Neural crest cell (in vitro differentiated cells): ENCODE results near the gene ABCB4. TPM values are rescaled to one million over a fixed set of nuclear protein-coding genes. Genes with fewer than 3 reads are reported as not detected.
"Not testable (repeated sequence)": the region's sequence is repeated elsewhere in the genome, so short reads cannot be mapped to it uniquely, and the experiment has no call there.

Experiments
- DNase-seq: peaks from one replicate; pipeline ENCODE4 v3.0.0; 2021; ENCODE audit warnings: low read depth, mixed read lengths, low spot score
- H3K27ac Mint-ChIP-seq: one replicate; pipeline ENCODE4 v1.8.0; 2021; ENCODE audit warnings: mild to moderate bottlenecking, mixed read lengths; ENCODE audit not compliant: unreplicated experiment
- H3K27me3 Mint-ChIP-seq: 2 replicates; pipeline ENCODE4 v1.8.0; 2021; ENCODE audit warnings: low read depth, mild to moderate bottlenecking, mixed read lengths
- H3K36me3 Mint-ChIP-seq: 2 replicates; pipeline ENCODE4 v1.8.0; 2021; ENCODE audit warnings: low read depth, mild to moderate bottlenecking, mixed read lengths
- H3K4me1 Mint-ChIP-seq: 2 replicates; pipeline ENCODE4 v1.8.0; 2021; ENCODE audit warnings: mixed read lengths
- H3K4me3 Mint-ChIP-seq: one replicate; pipeline ENCODE4 v1.8.0; 2021; ENCODE audit warnings: mild to moderate bottlenecking, mixed read lengths
- H3K9me3 Mint-ChIP-seq: 2 replicates; pipeline ENCODE4 v1.8.0; 2021; ENCODE audit warnings: mixed read lengths
- CTCF ChIP-seq: fragments of 200-600 bp; sonication (generic); conservative IDR thresholded peaks from 2 replicates; pipeline ENCODE4 v1.5.0; 2021; ENCODE audit warnings: antibody characterized with exemption, mild to moderate bottlenecking
- total RNA-seq: library from RNA; stranded (reverse); gene quantifications from 2 replicates; pipeline ENCODE4 v1.2.1, GENCODE V29; 2021

Gene ABCB4
- total RNA-seq, 1 donor from 2014 or later, result 5.8 TPM

DNA sequence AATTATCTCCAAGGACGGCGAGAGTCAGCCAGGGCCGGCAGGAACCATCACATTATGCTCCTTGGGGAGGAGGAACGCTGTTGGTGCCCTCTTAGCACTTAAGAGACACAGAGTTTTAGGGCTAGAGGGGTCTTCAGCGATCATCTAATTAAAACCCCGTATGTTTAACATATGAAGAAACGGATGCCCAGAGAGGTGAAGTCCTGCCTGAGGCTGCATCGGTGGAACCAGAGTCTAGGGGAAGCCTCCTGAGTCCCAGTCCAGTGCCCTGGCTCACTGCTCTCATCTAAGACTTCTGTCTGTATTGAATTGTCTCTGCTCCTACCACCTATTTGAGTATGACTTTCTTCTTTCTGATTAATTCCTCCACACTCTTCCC is 688 bp upstream of the ABCB4 start:
- Mint-ChIP-seq H3K36me3 (no peaks in the 10 kb centered on the region), H3K4me3 (peak overlapping the region; percentile 79), H3K4me1 (peaks cover 33% of the 10 kb centered on the region), H3K27me3 (peaks cover 15% of the 10 kb centered on the region), H3K27ac (no peak overlapping the region), H3K9me3 (no peaks in the 10 kb centered on the region)
- DNase-seq, result no peak
- TF ChIP-seq CTCF, result no peak

- peak overlapping the region; percentile 98 for H3K27ac Mint-ChIP-seq
- peak; percentile 39 for DNase-seq
- no peaks in the 10 kb centered on the region for H3K36me3 Mint-ChIP-seq
- H3K9me3 Mint-ChIP-seq, result no peaks in the 10 kb centered on the region
- peak overlapping the region; percentile 89 for H3K4me3 Mint-ChIP-seq
- H3K4me1 Mint-ChIP-seq, result peaks cover 33% of the 10 kb centered on the region
- no peak for TF ChIP-seq CTCF
- H3K27me3 Mint-ChIP-seq, result peaks cover 15% of the 10 kb centered on the region
Observed at GRCh38 chr7:87474533-87475358, 734 bp downstream of the ABCB4 start.

DNA sequence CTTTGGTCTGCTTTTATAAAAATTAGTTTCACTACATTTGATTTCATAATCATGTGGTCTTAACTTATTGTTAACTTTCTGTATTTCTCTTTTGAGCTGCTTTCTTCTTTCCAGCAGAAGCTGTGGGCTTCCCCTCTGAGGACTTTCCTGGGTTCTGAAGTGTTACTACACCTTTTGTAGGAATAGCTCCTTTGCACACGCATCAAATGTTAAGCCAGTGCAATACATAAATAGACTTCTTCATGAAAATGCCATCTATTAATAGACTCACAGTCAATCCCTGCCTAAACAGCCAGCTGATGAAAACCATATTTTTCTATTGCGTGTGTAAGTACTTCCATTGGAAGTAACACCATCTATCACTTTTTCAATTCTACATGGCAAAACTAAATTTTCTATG is 1.5 kb downstream of the ABCB4 start:
- peak overlapping the region; percentile 98 for H3K27ac Mint-ChIP-seq
- H3K9me3 Mint-ChIP-seq, result no peaks in the 10 kb centered on the region
- no peak for TF ChIP-seq CTCF
- no peak for DNase-seq
- H3K27me3 Mint-ChIP-seq, result peaks cover 15% of the 10 kb centered on the region
- peak overlapping the region; percentile 89 for H3K4me3 Mint-ChIP-seq
- peaks cover 4% of the 10 kb centered on the region for H3K36me3 Mint-ChIP-seq
- H3K4me1 Mint-ChIP-seq, result peaks cover 33% of the 10 kb centered on the region

DNA sequence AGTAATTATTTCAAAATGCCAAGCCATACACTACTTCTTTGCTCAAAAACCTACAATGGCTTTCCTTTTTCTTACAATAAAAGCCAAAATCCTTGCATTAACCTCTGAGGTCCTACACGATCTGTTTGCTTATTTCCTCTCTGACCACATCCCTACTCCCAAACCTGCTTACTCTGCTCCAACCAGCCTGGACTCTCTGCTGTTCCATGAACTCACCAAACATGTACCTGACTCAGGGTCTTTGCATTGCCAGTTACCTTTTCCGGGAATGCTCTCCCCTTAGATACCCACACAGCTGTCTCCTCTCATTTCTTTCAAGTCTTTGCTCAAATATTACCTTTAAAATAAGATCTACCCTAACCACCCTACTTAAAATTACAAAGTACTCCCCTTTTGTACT is 2.3 kb downstream of the ABCB4 start:
- peak overlapping the region; percentile 3 for H3K4me3 Mint-ChIP-seq
- TF ChIP-seq CTCF, result no peak
- no peaks in the 10 kb centered on the region for H3K9me3 Mint-ChIP-seq
- H3K36me3 Mint-ChIP-seq, result peaks cover 6% of the 10 kb centered on the region
- peaks cover 15% of the 10 kb centered on the region for H3K27me3 Mint-ChIP-seq
- peaks cover 33% of the 10 kb centered on the region for H3K4me1 Mint-ChIP-seq
- no peak for DNase-seq
- no peak overlapping the region for H3K27ac Mint-ChIP-seq

DNA sequence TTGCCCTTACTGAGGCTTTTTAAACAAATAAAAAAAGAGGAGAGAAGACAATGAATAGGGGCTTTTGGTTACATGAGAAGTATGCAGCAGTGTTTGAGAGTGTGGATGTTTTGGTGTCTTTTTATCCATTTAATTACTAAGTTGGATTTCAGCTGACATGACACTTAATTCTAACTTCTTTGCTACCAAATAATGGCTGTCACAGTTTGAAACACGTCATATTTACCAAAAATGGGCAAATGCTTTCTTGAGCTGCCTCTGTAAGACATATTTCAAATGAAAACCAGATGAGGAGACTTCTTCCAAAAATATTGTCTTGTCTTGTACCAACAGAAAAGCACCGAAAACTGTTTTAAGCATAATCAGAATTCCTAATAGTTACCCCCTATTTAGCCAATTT is 4.0 kb downstream of the ABCB4 start:
- H3K9me3 Mint-ChIP-seq, result peaks cover 10% of the 10 kb centered on the region
- peaks cover 23% of the 10 kb centered on the region for H3K36me3 Mint-ChIP-seq
- H3K27me3 Mint-ChIP-seq, result peaks cover 12% of the 10 kb centered on the region
- H3K4me1 Mint-ChIP-seq, result peaks cover 37% of the 10 kb centered on the region
- no peak for DNase-seq
- no peak for TF ChIP-seq CTCF
- H3K27ac Mint-ChIP-seq, result no peak overlapping the region
- H3K4me3 Mint-ChIP-seq, result no peak overlapping the region

DNA sequence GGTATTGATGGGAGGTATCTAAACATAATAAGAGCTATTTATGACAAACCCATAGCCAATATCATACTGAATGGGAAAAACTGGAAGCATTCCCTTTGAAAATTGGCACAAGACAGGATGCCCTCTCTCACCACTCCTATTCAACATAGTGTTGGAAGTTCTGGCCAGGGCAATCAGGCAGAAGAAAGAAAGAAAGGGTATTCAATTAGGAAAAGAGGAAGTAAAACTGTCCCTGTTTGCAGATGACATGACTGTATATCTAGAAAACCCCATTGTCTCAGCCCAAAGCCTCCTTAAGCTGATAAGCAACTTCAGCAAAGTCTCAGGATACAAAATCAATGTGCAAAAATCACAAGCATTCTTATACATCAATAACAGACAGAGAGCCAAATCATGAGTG is 6.3 kb downstream of the ABCB4 start:
- Mint-ChIP-seq H3K4me1 (peaks cover 38% of the 10 kb centered on the region), H3K9me3 (peaks cover 13% of the 10 kb centered on the region)
- H3K27me3 Mint-ChIP-seq, result not testable (repeated sequence)

DNA sequence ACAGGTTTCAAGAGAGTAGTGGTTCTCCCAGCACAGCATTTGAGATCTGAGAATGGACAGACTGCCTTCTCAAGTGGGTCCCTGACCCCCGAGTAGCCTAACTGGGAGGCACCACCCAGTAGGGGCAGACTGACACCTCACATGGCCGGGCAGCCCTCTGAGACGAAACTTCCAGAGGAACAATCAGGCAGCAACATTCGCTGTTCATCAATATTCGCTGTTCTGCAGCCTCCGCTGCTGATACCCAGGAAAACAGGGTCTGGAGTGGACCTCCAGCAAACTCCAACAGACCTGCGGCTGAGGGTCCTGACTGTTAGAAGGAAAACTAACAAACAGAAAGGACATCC is 10.0 kb downstream of the ABCB4 start:
- peaks cover 13% of the 10 kb centered on the region for H3K9me3 Mint-ChIP-seq

More for the DNA sequence above, 6.3 kb downstream of the ABCB4 start:
- not testable (repeated sequence) for H3K27ac Mint-ChIP-seq, H3K4me3 Mint-ChIP-seq, DNase-seq
- H3K36me3 Mint-ChIP-seq, result peaks cover 33% of the 10 kb centered on the region

GRCh38 chr7:87464830-87465533 is 10.5 kb downstream of the ABCB4 start:
- peak overlapping the region; percentile 70 for H3K27ac Mint-ChIP-seq
- peaks cover 33% of the 10 kb centered on the region for H3K4me1 Mint-ChIP-seq
- H3K9me3 Mint-ChIP-seq, result peaks cover 13% of the 10 kb centered on the region
- not testable (repeated sequence) for DNase-seq, H3K4me3 Mint-ChIP-seq, H3K27me3 Mint-ChIP-seq
- H3K36me3 Mint-ChIP-seq, result peaks cover 37% of the 10 kb centered on the region

More for the DNA sequence above, 10.0 kb downstream of the ABCB4 start:
- not testable (repeated sequence) for H3K4me3 Mint-ChIP-seq, H3K27me3 Mint-ChIP-seq, DNase-seq
- Mint-ChIP-seq H3K36me3 (peaks cover 37% of the 10 kb centered on the region), H3K4me1 (peaks cover 33% of the 10 kb centered on the region), H3K27ac (peak overlapping the region; percentile 57)
